GM23338 (cell line): ENCODE data around the gene COPB1. TPM values are rescaled to one million over a fixed set of nuclear protein-coding genes. Genes with fewer than 3 reads are reported as not detected.

Experiments
- ATAC-seq: fragments of 200-7000 bp; cut with Tn5 transposase; 3 replicates; pipeline ENCODE4 v1.9.1; 2020
- DNase-seq: peaks from one replicate; pipeline ENCODE4 v3.0.0-alpha.2; 2015; ENCODE audit warnings: low spot score
- H2AFZ ChIP-seq: fragments of 200-600 bp; sonication (generic); 2 replicates; pipeline ENCODE4 v1.8.0; 2016; ENCODE audit warnings: antibody characterized with exemption, mild to moderate bottlenecking, moderate library complexity
- H3F3A ChIP-seq: fragments of 200-600 bp; sonication (generic); replicated peaks from 2 replicates; pipeline ENCODE4 v1.8.0; 2017; ENCODE audit warnings: antibody characterized with exemption, mixed run types, low read depth
- H3K27ac ChIP-seq: fragments of 200-600 bp; sonication (generic); 2 replicates; pipeline ENCODE4 v1.6.1; 2016; ENCODE audit warnings: low read depth
- H3K27me3 ChIP-seq: fragments of 200-600 bp; sonication (generic); 2 replicates; pipeline ENCODE4 v1.8.0; 2016; ENCODE audit warnings: mild to moderate bottlenecking, mixed run types, moderate library complexity; ENCODE audit not compliant: insufficient read depth
- H3K36me3 ChIP-seq: fragments of 200-600 bp; sonication (generic); 2 replicates; pipeline ENCODE4 v1.8.0; 2016; ENCODE audit warnings: mild to moderate bottlenecking; ENCODE audit not compliant: insufficient read depth
- H3K4me1 ChIP-seq: fragments of 200-600 bp; sonication (generic); 2 replicates; pipeline ENCODE4 v1.8.0; 2016; ENCODE audit warnings: mild to moderate bottlenecking, moderate library complexity; ENCODE audit not compliant: insufficient read depth
- H3K4me2 ChIP-seq: fragments of 200-600 bp; sonication (generic); 2 replicates; pipeline ENCODE4 v1.7.1; 2017; ENCODE audit warnings: mixed run types
- H3K4me3 ChIP-seq: fragments of 200-600 bp; sonication (generic); 2 replicates; pipeline ENCODE4 v1.6.1; 2016; ENCODE audit warnings: mixed run types
- H3K79me2 ChIP-seq: fragments of 200-600 bp; sonication (generic); replicated peaks from 2 replicates; pipeline ENCODE4 v1.8.0; 2017; ENCODE audit warnings: mild to moderate bottlenecking; ENCODE audit not compliant: insufficient read depth
- H3K9me2 ChIP-seq: fragments of 200-600 bp; sonication (generic); 2 replicates; pipeline ENCODE4 v1.8.0; 2017; ENCODE audit not compliant: insufficient read depth
- H4K20me1 ChIP-seq: fragments of 200-600 bp; sonication (generic); replicated peaks from 2 replicates; pipeline ENCODE4 v1.8.0; 2017; ENCODE audit warnings: mild to moderate bottlenecking; ENCODE audit not compliant: insufficient read depth
- H3K27ac Mint-ChIP-seq: 2 replicates; pipeline ENCODE4 v1.8.0; 2020; ENCODE audit warnings: inconsistent platforms, mild to moderate bottlenecking, moderate library complexity, mixed read lengths
- H3K27me3 Mint-ChIP-seq: 3 replicates; pipeline ENCODE4 v1.8.0; 2022; ENCODE audit warnings: low read depth, mild to moderate bottlenecking, moderate library complexity, mixed read lengths, inconsistent platforms; ENCODE audit not compliant: insufficient read depth, poor library complexity
- H3K36me3 Mint-ChIP-seq: 3 replicates; pipeline ENCODE4 v1.8.0; 2021; ENCODE audit warnings: low read depth, mild to moderate bottlenecking, inconsistent platforms, moderate library complexity, mixed read lengths
- H3K4me1 Mint-ChIP-seq: 3 replicates; pipeline ENCODE4 v1.8.0; 2020; ENCODE audit warnings: mild to moderate bottlenecking, inconsistent platforms, mixed read lengths
- H3K4me3 Mint-ChIP-seq: 3 replicates; pipeline ENCODE4 v1.8.0; 2021; ENCODE audit warnings: moderate library complexity, mild to moderate bottlenecking, inconsistent platforms, mixed read lengths
- H3K9me3 Mint-ChIP-seq: 3 replicates; pipeline ENCODE4 v1.8.0; 2020; ENCODE audit warnings: moderate library complexity, mild to moderate bottlenecking, inconsistent platforms, mixed read lengths
- CREB1 ChIP-seq: fragments of 250-450 bp; sonication (Bioruptor Pico); IDR thresholded peaks from 2 replicates; pipeline ENCODE4 v1.5.0; 2020; ENCODE audit warnings: low read depth, mild to moderate bottlenecking, moderate library complexity
- CTCF ChIP-seq, 2 experiments: fragments of 200-600 bp in 1 of 2; sonication (generic) in 1 of 2; conservative IDR thresholded peaks; 2 replicates each; pipeline versions ENCODE4 v1.5.1 to v1.6.1; 2016 to 2017; ENCODE audit warnings: antibody characterized with exemption in 2 of 2, low read depth in 2 of 2, mild to moderate bottlenecking in 2 of 2, moderate library complexity in 1 of 2
- ETS1 ChIP-seq: IDR thresholded peaks from 2 replicates; pipeline ENCODE4 v1.6.1; 2016; ENCODE audit warnings: antibody characterized with exemption
- JUNB ChIP-seq: IDR thresholded peaks from one replicate; pipeline ENCODE4 v1.6.1; 2016; ENCODE audit warnings: antibody characterized with exemption; ENCODE audit not compliant: unreplicated experiment
- NANOG ChIP-seq: IDR thresholded peaks from 2 replicates; pipeline ENCODE4 v1.6.1; 2016; ENCODE audit warnings: antibody characterized with exemption, borderline replicate concordance
- POLR2AphosphoS5 ChIP-seq: IDR thresholded peaks from 2 replicates; pipeline ENCODE4 v1.6.1; 2016; ENCODE audit warnings: antibody characterized with exemption, low read depth
- REST ChIP-seq: IDR thresholded peaks from one replicate; pipeline ENCODE4 v1.6.1; 2018; ENCODE audit warnings: antibody characterized with exemption; ENCODE audit not compliant: unreplicated experiment
- STAT1 ChIP-seq: IDR thresholded peaks from one replicate; pipeline ENCODE4 v1.6.1; 2016; ENCODE audit warnings: antibody characterized with exemption; ENCODE audit not compliant: unreplicated experiment
- ZNF114 ChIP-seq: fragments of 250-450 bp; sonication (Bioruptor Pico); IDR thresholded peaks from 2 replicates; pipeline ENCODE4 v1.5.0; 2020; ENCODE audit warnings: mild to moderate bottlenecking, moderate library complexity
- ZNF331 ChIP-seq: fragments of 250-450 bp; sonication (Bioruptor Pico); IDR thresholded peaks from 2 replicates; pipeline ENCODE4 v1.5.0; 2020; ENCODE audit warnings: low read depth, mild to moderate bottlenecking, moderate library complexity
- ZNF462 ChIP-seq: fragments of 250-450 bp; sonication (Bioruptor Pico); IDR thresholded peaks from 2 replicates; pipeline ENCODE4 v1.5.0; 2020; ENCODE audit warnings: mild to moderate bottlenecking, moderate library complexity
- polyA plus RNA-seq: library from polyadenylated mRNA; unstranded; fragments of >200 nt; fragmentation: Nextera tagmentation; extraction: Ambion mirVana; gene quantifications from 2 replicates; pipeline ENCODE4 v1.2.1, GENCODE V29; 2016
- total RNA-seq: library from RNA; depleted of rRNA; stranded (reverse); fragments of >200 nt; shearing (Covaris generic); gene quantifications from 2 replicates; pipeline ENCODE4 v1.2.3, GENCODE V29; 2014

The COPB1 gene
- total and polyA plus RNA-seq, 2 experiments from 2014 or later: 42.3 to 104 TPM

GRCh38 chr11:14542324-14542723, 42.7 kb upstream of the COPB1 start:
- DNase-seq: no peak
- H3K9me3 Mint-ChIP-seq: no peaks in the 10 kb centered on the region

More at GRCh38 chr11:14542324-14542723, 42.7 kb upstream of the COPB1 start:
- H3K79me2 ChIP-seq: no peaks in the 10 kb centered on the region
- peaks cover 33% of the 10 kb centered on the region for H3K4me1 ChIP-seq
- H3F3A ChIP-seq: peaks cover 3% of the 10 kb centered on the region; the same call in 1 of the 2 replicates
- H3K36me3 ChIP-seq: no peaks in the 10 kb centered on the region
- no peaks in the 10 kb centered on the region for H3K9me2 ChIP-seq
- H3K27me3 Mint-ChIP-seq: no peaks in the 10 kb centered on the region
- H3K27ac Mint-ChIP-seq: no peak overlapping the region
- no peak overlapping the region for H3K4me3 Mint-ChIP-seq
- H4K20me1 ChIP-seq: no peaks in the 10 kb centered on the region
- no peak; the same call in 2 of the 3 replicates for ATAC-seq
- 0 out of 2 replicates have a peak overlapping the region, but pooled peaks have one; percentile 15 for H2AFZ ChIP-seq
- H3K4me3 ChIP-seq: no peak overlapping the region
- H3K4me2 ChIP-seq: peak overlapping the region; percentile 39; the same call in 1 of the 2 replicates
- no peak for TF ChIP-seq ETS1
- TF ChIP-seq ZNF331: no peak
- no peak for TF ChIP-seq ZNF462 (CRISPR knock-in tag)
- no peak for TF ChIP-seq POLR2AphosphoS5
- no peak for TF ChIP-seq JUNB
- TF ChIP-seq CTCF (conservative IDR thresholded peaks at IDR 0.05; ENCODE audit: low read depth in 2 of 2): no peak
- TF ChIP-seq STAT1: no peak
- no peak for TF ChIP-seq ZNF114
- no peak for TF ChIP-seq CREB1 (CRISPR knock-in tag)
- TF ChIP-seq NANOG: no peak
- TF ChIP-seq REST: no peak
- no peaks in the 10 kb centered on the region for H3K27me3 ChIP-seq
- H3K4me1 Mint-ChIP-seq: peaks cover 25% of the 10 kb centered on the region
- H3K27ac ChIP-seq: no peak overlapping the region
- H3K36me3 Mint-ChIP-seq: no peaks in the 10 kb centered on the region
